Mammary epithelial cell (primary cell): Measurements from ENCODE around the gene FKBP15.

Experiments
- CTCF ChIP-seq, 2 donors: IDR thresholded peaks in 1 of 2; conservative IDR thresholded peaks in 1 of 2; 2 replicates each; pipeline ENCODE4 v1.5.1; 2011 to 2012; ENCODE audit warnings: inconsistent platforms in 2 of 2, low read length in 2 of 2, mild to moderate bottlenecking in 2 of 2, control low read depth in 1 of 2, low read depth in 1 of 2; ENCODE audit not compliant: insufficient read depth in 1 of 2; ENCODE audit errors: extremely low read depth in 1 of 2
- EZH2 ChIP-seq: IDR thresholded peaks from 2 replicates; pipeline ENCODE4 v1.6.1; 2012; ENCODE audit warnings: low read length, inconsistent platforms, borderline replicate concordance

GRCh38 chr9:113139953-113140352 lies 81.1 kb downstream of the FKBP15 start:
- TF ChIP-seq CTCF (conservative IDR thresholded peaks at IDR 0.05 in 1 of 2, IDR thresholded peaks at IDR 0.05 in 1 of 2; ENCODE audit: extremely low read depth in 1 of 2, insufficient read depth in 1 of 2, low read depth in 1 of 2, low read length in 2 of 2), result no peak
- no peak for TF ChIP-seq EZH2
